HG02798 (cell line): ENCODE measurements around the gene ZMYND19.
"Not testable (repeated sequence)": the region's sequence is repeated elsewhere in the genome, so short reads cannot be mapped to it uniquely, and the experiment has no call there.

Source experiments
- ATAC-seq: cut with Tn5 transposase; IDR thresholded peaks from one replicate; pipeline ENCODE4 v1.9.1; 2021; ENCODE audit warnings: mild to moderate bottlenecking; ENCODE audit not compliant: unreplicated experiment, poor library complexity

Gene ZMYND19

DNA sequence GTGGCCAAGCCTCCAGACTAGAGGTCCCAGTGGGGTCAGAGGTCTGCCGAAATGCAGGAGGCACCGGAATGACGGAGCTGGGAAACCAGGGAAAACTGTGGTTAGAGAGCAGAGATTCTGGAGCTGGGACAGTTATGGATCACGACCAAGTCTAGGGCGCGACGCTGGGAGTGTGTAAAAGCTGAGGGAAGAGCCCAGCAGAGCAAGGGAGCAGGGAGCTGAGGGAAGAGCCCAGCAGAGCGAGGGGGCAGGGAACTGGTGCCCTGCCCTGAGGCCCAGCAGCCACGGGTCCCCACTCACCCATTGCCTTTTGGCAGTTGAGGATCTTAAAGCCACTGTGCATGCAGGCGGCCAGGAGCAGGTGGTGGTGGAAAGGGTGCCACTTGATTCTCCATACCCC, 26.2 kb downstream of the ZMYND19 start:
- ATAC-seq: no peak

- ATAC-seq: no peak
These were observed 32.2 kb downstream of the ZMYND19 start for GRCh38 chr9:137558127-137558526.

DNA sequence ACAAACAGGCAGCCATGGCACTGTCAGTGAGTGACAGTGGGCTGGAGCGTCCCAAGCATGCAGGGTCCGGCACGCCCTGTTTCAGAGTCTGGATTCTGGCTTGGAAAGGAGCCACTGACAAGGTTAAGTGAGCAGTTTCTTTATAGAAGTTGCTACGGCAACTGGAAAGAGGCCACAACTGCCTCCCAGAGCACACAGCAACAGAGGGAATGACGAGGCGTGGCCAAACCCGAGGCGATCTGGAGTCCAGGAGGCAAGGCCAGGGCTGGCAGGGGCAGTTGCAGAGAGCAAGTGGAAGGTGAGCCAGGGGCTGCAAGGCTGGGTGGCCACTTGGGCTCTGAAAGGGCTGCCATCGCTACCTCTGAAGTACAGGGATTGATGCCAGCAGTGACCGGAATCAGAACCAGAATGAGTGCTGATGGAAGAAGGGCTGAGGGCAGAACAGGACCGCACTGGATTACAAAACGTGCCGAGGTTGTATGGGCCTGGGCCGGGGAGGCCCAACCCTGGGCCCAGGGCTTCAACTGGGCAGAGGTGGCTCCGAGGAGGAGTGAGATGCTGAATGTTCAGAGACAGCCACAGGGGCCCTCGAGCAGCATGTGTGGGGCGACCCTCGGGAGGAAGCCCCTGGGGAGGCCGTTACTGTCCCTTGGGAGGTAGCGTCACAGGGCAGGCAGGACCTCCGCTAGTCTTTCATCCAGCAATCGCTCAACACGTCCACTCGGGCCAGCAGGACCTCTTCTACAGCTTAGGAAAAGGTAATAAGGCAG, 34.1 kb downstream of the ZMYND19 start:
- no peak for ATAC-seq

DNA sequence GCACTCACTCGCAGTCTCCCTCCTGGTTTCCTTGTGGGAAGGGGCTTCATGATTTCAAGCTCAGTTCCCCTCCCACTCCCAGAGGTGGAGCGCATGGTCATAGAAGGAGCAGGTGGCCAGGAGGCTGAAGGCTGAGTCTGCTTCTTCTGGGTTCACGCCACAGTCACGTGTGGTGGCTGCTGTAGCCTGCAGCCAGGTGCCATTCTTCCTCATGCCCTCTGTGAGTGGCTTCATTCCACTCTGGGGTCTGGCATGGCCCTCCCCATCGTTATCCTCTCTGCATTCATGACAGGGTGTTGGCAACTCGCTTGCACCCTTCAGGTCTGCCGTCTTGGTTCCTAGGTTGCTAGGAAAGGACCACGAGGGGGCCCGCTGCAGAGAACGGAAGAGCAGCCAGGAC, 35.1 kb downstream of the ZMYND19 start:
- no peak for ATAC-seq

GRCh38 chr9:137554349-137554748, 36.0 kb downstream of the ZMYND19 start:
- ATAC-seq: no peak

DNA sequence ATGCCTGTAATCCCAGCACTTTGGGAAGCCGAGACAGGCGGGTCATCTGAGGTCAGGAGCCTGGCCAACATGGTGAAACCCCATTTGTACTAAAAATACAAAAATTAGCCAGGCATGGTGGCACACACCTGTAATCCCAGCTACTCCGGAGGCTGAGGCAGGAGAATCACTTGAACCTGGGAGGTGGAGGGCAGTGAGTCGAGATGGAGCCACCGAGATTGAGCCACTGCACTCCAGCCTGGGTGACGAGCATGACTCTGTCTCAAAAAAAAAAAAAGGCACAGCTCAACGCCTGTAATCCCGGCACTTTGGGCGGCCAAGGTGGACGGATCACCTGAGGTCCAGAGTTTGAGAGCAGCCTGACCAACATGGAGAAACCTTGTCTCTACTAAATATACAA, 36.7 kb downstream of the ZMYND19 start:
- not testable (repeated sequence) for ATAC-seq

GRCh38 chr9:137552022-137552768, 38.1 kb downstream of the ZMYND19 start:
- ATAC-seq: no peak

DNA sequence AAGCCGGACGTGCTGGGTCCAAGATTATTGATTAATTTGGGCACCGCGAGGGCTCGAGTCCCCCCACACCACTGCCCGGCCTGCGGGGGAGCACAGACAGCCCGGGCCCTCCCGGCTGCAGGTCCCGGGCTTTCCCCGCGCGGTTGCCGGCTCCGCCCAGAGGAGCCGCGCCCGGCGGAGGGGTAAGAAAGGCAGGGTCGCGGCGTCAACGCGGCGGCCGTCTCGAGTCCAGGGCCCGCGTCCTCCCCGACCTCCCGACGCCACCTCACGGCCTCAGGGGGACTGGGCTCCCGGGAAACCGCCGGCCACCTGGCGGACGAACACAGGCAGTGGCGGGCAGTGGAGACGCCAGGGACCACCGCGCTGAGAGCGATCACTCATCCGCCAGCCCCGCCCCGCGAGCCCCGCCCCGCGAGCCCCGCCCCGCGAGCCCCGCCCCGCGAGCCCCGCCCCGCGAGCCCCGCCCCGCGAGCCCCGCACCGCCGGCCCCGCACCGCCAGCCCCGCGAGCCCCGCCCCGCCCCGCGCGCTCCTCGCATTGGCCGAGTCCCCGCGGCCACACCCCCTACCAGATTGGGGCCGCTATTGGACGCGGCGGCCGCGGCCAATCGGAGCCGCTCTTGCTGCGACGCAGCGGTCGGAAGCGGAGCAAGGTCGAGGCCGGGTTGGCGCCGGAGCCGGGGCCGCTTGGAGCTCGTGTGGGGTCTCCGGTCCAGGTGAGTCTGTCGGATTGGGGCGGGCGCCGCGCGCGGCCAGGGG, 38.9 kb downstream of the ZMYND19 start, which contains the start of gene MRPL41:
Gene MRPL41, plus strand, starts transcription at position 616 of the 758 bp plus-strand sequence. CDS start 203 bp downstream, outside the sequence.
- peak; percentile 92 for ATAC-seq

- not testable (repeated sequence) for ATAC-seq
These were observed 39.4 kb downstream of the ZMYND19 start for GRCh38 chr9:137550958-137551263.

DNA sequence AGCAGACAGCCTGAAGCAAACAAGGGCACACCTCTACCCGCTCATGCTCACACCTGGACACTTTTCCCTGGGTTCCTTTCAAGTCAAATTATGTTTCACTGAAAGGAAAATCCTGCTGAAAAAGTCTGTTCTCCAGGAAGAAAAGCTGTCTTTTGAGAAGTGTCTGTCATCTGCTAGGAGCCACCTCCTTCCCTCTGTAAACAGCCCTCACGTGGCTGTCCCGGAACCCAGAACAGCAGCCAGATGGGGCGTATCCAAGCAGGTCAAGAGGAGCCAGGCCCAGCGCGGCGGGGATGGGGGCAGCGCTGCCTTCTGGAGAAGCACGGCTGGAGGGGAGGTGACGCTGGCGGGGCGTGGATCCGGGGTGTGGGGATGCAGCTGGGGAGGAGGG, 40.1 kb downstream of the ZMYND19 start, which contains the start of gene PNPLA7:
Gene PNPLA7, minus strand, starts transcription at position 172 of the 391 bp plus-strand sequence. CDS start 205 bp downstream, outside the sequence.
- ATAC-seq: no peak

DNA sequence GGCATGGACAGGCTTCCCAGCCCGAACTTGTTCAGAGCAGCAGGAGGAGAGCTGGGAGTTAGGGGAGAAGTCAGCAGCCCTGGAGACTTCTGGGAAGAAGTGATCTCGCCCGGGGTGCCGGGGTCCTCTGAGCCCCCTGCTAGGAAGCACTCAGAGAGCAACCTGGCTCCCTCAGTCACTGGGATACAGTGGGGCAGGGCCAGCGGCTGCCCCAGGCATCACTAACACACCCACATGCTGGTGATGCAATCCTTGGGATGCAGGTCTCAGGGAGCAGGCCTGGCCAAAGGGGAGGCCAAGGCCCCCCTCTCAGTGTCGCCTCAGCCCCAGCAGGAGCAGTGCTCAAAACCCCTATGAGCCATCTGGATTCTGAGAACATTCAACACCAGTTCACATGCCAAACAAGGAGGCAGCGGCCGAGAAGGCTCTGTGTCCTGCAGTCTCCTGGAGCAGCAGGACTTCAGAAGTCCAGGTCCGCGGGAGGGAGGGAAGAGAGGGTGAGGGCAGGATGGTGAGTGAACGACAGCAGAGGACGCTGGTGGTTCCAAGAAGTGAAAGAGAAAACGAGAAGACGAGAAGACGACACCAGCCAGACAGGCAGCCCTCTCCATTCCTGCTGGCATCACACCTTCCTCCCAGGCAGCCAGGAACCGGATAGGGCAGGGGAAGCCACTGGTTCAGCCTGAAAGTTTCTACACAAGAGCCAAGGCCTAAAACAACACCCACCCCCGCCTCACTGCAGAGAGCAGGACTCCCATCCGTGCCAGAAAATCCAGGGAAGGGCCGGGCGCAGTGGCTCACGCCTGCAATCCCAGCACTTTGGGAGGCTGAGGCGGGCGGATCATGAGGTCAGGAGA, 42.4 kb downstream of the ZMYND19 start:
- ATAC-seq: no peak

GRCh38 chr9:137545123-137545522, 45.2 kb downstream of the ZMYND19 start:
- no peak for ATAC-seq

- ATAC-seq: no peak
These were observed 46.0 kb downstream of the ZMYND19 start for GRCh38 chr9:137544176-137544760.

- no peak for ATAC-seq
These were observed 46.9 kb downstream of the ZMYND19 start for GRCh38 chr9:137543237-137543963.

DNA sequence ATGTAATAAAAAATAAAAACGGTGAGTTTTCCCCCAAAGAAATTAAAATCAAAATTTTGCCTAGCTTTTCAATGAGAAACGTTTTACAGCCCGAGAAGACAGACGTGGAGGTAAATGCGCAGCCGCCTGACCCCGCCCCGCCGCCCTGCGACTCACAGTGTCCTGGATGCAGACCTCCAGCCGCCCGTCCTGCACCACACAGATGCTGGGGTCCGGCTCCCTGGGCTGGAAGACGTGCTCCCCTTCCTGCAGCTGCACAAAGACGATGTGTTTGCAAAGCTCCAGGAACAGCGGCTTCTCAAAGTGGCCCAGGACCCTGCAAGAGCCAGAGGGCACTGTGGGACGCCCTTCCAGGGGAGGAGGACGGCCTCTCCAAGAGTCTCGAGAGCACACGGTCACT, 47.8 kb downstream of the ZMYND19 start:
- ATAC-seq: no peak

GRCh38 chr9:137540536-137540935, 49.8 kb downstream of the ZMYND19 start:
- no peak for ATAC-seq

DNA sequence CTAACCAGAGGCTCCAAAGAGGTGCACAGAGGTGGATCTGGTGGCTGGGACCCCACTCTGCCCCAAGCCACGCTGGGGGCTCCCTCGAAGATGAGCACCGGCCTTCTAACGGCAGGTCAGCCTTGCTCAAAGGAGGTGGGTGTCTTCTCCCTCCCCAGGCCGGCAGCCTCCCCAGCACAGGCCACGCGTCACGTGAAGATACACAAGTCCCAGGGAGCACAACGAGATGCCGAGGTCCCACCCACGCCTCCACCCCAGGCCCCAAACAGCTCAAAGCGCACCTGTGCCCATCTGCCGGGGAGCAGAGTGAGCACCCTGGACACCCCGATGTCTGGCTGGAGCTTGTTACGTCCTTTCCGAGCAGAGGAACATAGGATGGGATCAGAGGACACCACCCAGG, 52.3 kb downstream of the ZMYND19 start:
- ATAC-seq: no peak

DNA sequence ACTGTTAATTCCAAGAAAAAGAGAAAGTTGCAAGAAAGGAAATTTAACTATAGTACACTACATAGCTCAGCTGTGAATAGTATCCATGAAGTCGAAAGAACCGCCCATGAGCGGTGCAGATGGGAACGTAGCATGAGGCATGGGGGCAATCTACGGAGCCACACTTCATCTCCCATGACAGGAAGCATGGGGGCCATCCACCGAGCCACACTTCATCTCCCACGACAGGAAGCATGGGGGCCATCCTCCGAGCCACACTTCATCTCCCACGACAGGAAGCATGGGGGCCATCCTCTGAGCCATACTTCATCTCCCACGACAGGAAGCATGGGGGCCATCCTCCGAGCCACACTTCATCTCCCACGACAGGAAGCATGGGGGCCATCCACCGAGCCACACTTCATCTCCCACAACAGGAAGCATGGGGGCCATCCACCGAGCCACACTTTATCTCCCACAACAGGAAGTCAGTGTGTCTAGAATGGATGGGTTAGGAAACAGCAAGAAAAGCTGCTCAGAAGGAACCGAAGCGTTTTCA, 53.6 kb downstream of the ZMYND19 start:
- ATAC-seq: not testable (repeated sequence)

DNA sequence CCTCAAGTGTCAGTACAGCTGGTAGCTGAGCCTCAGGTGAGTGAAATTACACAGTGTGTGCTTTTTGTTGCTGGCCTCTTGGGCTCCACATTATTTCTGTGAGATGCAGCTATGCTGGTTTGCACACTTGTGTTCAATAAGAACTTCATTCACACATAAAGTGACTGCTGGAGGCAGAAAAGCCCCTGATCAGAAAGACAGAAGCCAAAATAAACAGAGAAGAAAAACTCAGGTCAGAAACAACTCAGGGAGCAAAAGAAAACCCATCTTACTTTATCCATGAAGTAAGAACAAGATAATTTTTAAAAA, 55.2 kb downstream of the ZMYND19 start:
- ATAC-seq: no peak
